HepG2 (cell line): ENCODE results near the gene CLRN2. TPM values are rescaled to one million over a fixed set of nuclear protein-coding genes. Genes with fewer than 3 reads are reported as not detected.

Experiments
- ATAC-seq: fragments of 200-7000 bp; cut with Tn5 transposase; 3 replicates; pipeline ENCODE4 v1.9.1; 2020; ENCODE audit warnings: mild to moderate bottlenecking, moderate library complexity
- BruUV-seq: library from RNA; stranded (reverse); fragments of 400-500 nt; replicated peaks from 2 replicates; lab custom pipeline; 2021; lab: Mats Ljungman, UMichigan
- CTCF ChIA-PET: fragments of 300-600 bp; formaldehyde crosslinking; extraction: SDS; loops from one replicate; lab custom pipeline; 2021; ENCODE audit warnings: low total read pairs, inconsistent platforms, low intra/inter-chr PET ratio; lab: Yijun Ruan, JAX
- POLR2A ChIA-PET: fragments of 350-600 bp; sonication (Branson Sonifier 250); formaldehyde crosslinking; loops from one replicate; lab custom pipeline; 2020; ENCODE audit warnings: antibody characterized with exemption, inconsistent platforms; lab: Yijun Ruan, JAX
- DNase-seq: peaks from one replicate; pipeline ENCODE4 v3.0.0-alpha.2; 2015; ENCODE audit warnings: low spot score
- FAIRE-seq: peaks from 3 replicates; lab custom pipeline; 2011; peaks lifted over from hg19 to GRCh38; lab: Jason Lieb, UNC
- H2AFZ ChIP-seq: one replicate; pipeline ENCODE4 v1.6.1; 2011; ENCODE audit warnings: low read length, inconsistent platforms
- H3K27ac ChIP-seq: fragments of 300-600 bp; 3 replicates; pipeline ENCODE4 v1.8.0; 2011; ENCODE audit warnings: mixed run types, mild to moderate bottlenecking, mixed read lengths, low read length, inconsistent platforms; ENCODE audit not compliant: insufficient read depth; ENCODE audit errors: extremely low read length
- H3K27me3 ChIP-seq, 2 experiments: fragments of 200-600 bp in 1 of 2; 2 replicates in 1 of 2; 3 replicates in 1 of 2; pipeline versions ENCODE4 v1.6.0 to v1.8.0; 2011; ENCODE audit warnings: low read length in 2 of 2, mild to moderate bottlenecking in 2 of 2, moderate library complexity in 2 of 2, inconsistent platforms in 1 of 2; ENCODE audit not compliant: insufficient read depth in 2 of 2, control insufficient read depth in 1 of 2
- H3K36me3 ChIP-seq, 2 experiments: fragments of 200-600 bp in 1 of 2; replicated peaks in 1 of 2; 2 replicates in 1 of 2; 3 replicates in 1 of 2; pipeline versions ENCODE4 v1.5.1 to v1.8.0; 2011; ENCODE audit warnings: low read length in 2 of 2, inconsistent platforms in 1 of 2; ENCODE audit not compliant: insufficient read depth in 2 of 2, control insufficient read depth in 1 of 2
- H3K4me1 ChIP-seq: 2 replicates; pipeline ENCODE4 v1.5.1; 2012; ENCODE audit warnings: low read length, inconsistent platforms; ENCODE audit not compliant: insufficient read depth
- H3K4me2 ChIP-seq: 2 replicates; pipeline ENCODE4 v1.6.0; 2011; ENCODE audit warnings: low read depth, low read length, inconsistent platforms
- H3K4me3 ChIP-seq, 3 experiments: fragments of 200-600 bp in 1 of 3; sonication (generic), shearing (Covaris generic) in 1 of 3; replicated peaks in 1 of 3; 2 replicates each; pipeline ENCODE4 v1.5.1; 2011 to 2016; ENCODE audit warnings: low read length in 3 of 3, inconsistent platforms in 2 of 3, low read depth in 2 of 3, mild to moderate bottlenecking in 2 of 3, control low read depth in 1 of 3, mixed read lengths in 1 of 3; ENCODE audit not compliant: insufficient read depth in 1 of 3
- H3K79me2 ChIP-seq: one replicate; pipeline ENCODE4 v1.6.1; 2011; ENCODE audit warnings: low read length, inconsistent platforms; ENCODE audit not compliant: insufficient read depth
- H3K9ac ChIP-seq: 2 replicates; pipeline ENCODE4 v1.6.0; 2011; ENCODE audit warnings: mild to moderate bottlenecking, low read depth, low read length, inconsistent platforms; ENCODE audit not compliant: insufficient read depth
- H3K9me3 ChIP-seq: 2 replicates; pipeline ENCODE4 v1.5.1; 2012; ENCODE audit warnings: mild to moderate bottlenecking, low read length
- H4K20me1 ChIP-seq: 2 replicates; pipeline ENCODE4 v1.6.0; 2011; ENCODE audit warnings: inconsistent platforms, mild to moderate bottlenecking, low read length, moderate library complexity; ENCODE audit not compliant: insufficient read depth
- ATAD3A ChIP-seq: sonication (generic); formaldehyde crosslinking; IDR thresholded peaks from 2 replicates; pipeline ENCODE4 v1.4.0; 2020; ENCODE audit warnings: missing genetic modification reagents
- ATM ChIP-seq: fragments of 450-650 bp; IDR thresholded peaks from 2 replicates; pipeline ENCODE4 v1.7.1; 2017; ENCODE audit warnings: mild to moderate bottlenecking, borderline replicate concordance
- EP300 ChIP-seq, 3 experiments: sonication (generic) in 1 of 3; formaldehyde crosslinking in 1 of 3; IDR thresholded peaks; 2 replicates each; pipeline versions ENCODE4 v1.5.1 to v1.6.1; 2011 to 2020; ENCODE audit warnings: low read depth in 2 of 3, low read length in 2 of 3, borderline replicate concordance in 1 of 3, improper control_type of control experiment in 1 of 3, mild to moderate bottlenecking in 1 of 3, missing genetic modification reagents in 1 of 3, moderate library complexity in 1 of 3
- IRF2 ChIP-seq: IDR thresholded peaks from 2 replicates; pipeline ENCODE4 v1.6.1; 2018; ENCODE audit warnings: missing genetic modification reagents, missing compliant biosample characterization
- KAT7 ChIP-seq: IDR thresholded peaks from 2 replicates; pipeline ENCODE4 v1.6.1; 2018; ENCODE audit warnings: borderline replicate concordance, missing compliant biosample characterization
- KLF6 ChIP-seq: IDR thresholded peaks from 2 replicates; pipeline ENCODE4 v1.8.0; 2016; ENCODE audit warnings: missing biosample characterization, missing genetic modification reagents
- MAFF ChIP-seq: IDR thresholded peaks from 2 replicates; pipeline ENCODE4 v1.6.1; 2011; ENCODE audit warnings: low read depth, low read length, improper control_type of control experiment
- MAFK ChIP-seq, 2 experiments: IDR thresholded peaks in 1 of 2; conservative IDR thresholded peaks in 1 of 2; 2 replicates each; pipeline ENCODE4 v1.6.1; 2011; ENCODE audit warnings: improper control_type of control experiment in 2 of 2, low read length in 2 of 2
- MBNL3 ChIP-seq: fragments of 250-450 bp; sonication (Bioruptor Pico); conservative IDR thresholded peaks from 2 replicates; pipeline ENCODE4 v1.8.0; 2022; ENCODE audit warnings: mild to moderate bottlenecking, inconsistent platforms
- NFATC3 ChIP-seq: sonication (generic); formaldehyde crosslinking; IDR thresholded peaks from 2 replicates; pipeline ENCODE4 v1.5.1; 2020; ENCODE audit warnings: mild to moderate bottlenecking, missing genetic modification reagents
- PHF8 ChIP-seq: sonication (generic); formaldehyde crosslinking; IDR thresholded peaks from 2 replicates; pipeline ENCODE4 v1.5.0; 2020; ENCODE audit warnings: missing genetic modification reagents
- POLR2AphosphoS2 ChIP-seq: IDR thresholded peaks from 2 replicates; pipeline ENCODE4 v1.6.1; 2011; ENCODE audit warnings: low read depth, low read length, improper control_type of control experiment
- REL ChIP-seq: sonication (generic); formaldehyde crosslinking; conservative IDR thresholded peaks from 2 replicates; pipeline ENCODE4 v1.8.0; 2022; ENCODE audit warnings: mild to moderate bottlenecking, missing genetic modification reagents, moderate library complexity
- SAFB2 ChIP-seq: sonication (generic); formaldehyde crosslinking; IDR thresholded peaks from 2 replicates; pipeline ENCODE4 v1.5.1; 2020; ENCODE audit warnings: missing genetic modification reagents, low read depth, mild to moderate bottlenecking, borderline replicate concordance
- SALL1 ChIP-seq: sonication (generic); formaldehyde crosslinking; IDR thresholded peaks from 2 replicates; pipeline ENCODE4 v1.8.0; 2022; ENCODE audit warnings: mild to moderate bottlenecking, missing genetic modification reagents
- SRY ChIP-seq: sonication (generic); formaldehyde crosslinking; IDR thresholded peaks from 2 replicates; pipeline ENCODE4 v1.8.0; 2022; ENCODE audit warnings: mild to moderate bottlenecking, missing genetic modification reagents
- ZIK1 ChIP-seq: sonication (generic); formaldehyde crosslinking; IDR thresholded peaks from 2 replicates; pipeline ENCODE4 v1.5.0; 2020; ENCODE audit warnings: mild to moderate bottlenecking, low read depth, missing genetic modification reagents, borderline replicate concordance
- ZNF17 ChIP-seq: sonication (generic); formaldehyde crosslinking; IDR thresholded peaks from 2 replicates; pipeline ENCODE4 v1.5.0; 2020; ENCODE audit warnings: mild to moderate bottlenecking, missing genetic modification reagents
- ZNF3 ChIP-seq: IDR thresholded peaks from 2 replicates; pipeline ENCODE4 v1.7.0; 2017; ENCODE audit warnings: inconsistent platforms
- ZNF383 ChIP-seq: sonication (generic); formaldehyde crosslinking; IDR thresholded peaks from 2 replicates; pipeline ENCODE4 v1.4.0; 2020; ENCODE audit warnings: missing genetic modification reagents, mild to moderate bottlenecking, borderline replicate concordance
- ZNF556 ChIP-seq: sonication (generic); formaldehyde crosslinking; IDR thresholded peaks from 2 replicates; pipeline ENCODE4 v1.4.0; 2020; ENCODE audit warnings: mild to moderate bottlenecking, missing genetic modification reagents, borderline replicate concordance
- ZNF644 ChIP-seq: IDR thresholded peaks from 2 replicates; pipeline ENCODE4 v1.6.1; 2016; ENCODE audit warnings: low read depth
- WGBS: methylation state at CpG from one replicate; pipeline ENCODE4 v1.1.6; 2017; ENCODE audit warnings: low lambda C conversion rate; 5-methylcytosine and 5-hydroxymethylcytosine counted together
- in situ Hi-C: cut with HindIII; loops from 2 replicates; pipeline ENCODE4 v1.10.0; 2017; ENCODE audit warnings: low pct_unique_long_range_greater_than_20kb; ENCODE audit not compliant: extremely low pct_ligation_motif_present
- intact Hi-C: fragments of 100-400 bp; cut with micrococcal nuclease; formaldehyde crosslinking; loops from one replicate; pipeline ENCODE4 v1.10.0; 2022; ENCODE audit not compliant: unreplicated experiment
- polyA plus RNA-seq, 8 experiments: library from polyadenylated mRNA; depleted of rRNA in 3 of 8; stranded (reverse) in 7 of 8; unstranded in 1 of 8; fragments of >200 nt; fragmentation: Illumina TruSeq in 4 of 8; extraction: Trizol in 4 of 8; gene quantifications; 2 replicates each; pipeline versions ENCODE4 v1.2.1 to v1.2.3, GENCODE V29; 2011 to 2016; ENCODE audit warnings: low read depth in 4 of 8, missing spikeins in 1 of 8, mixed read lengths in 1 of 8; ENCODE audit not compliant: insufficient read depth in 1 of 8
- total RNA-seq, 5 experiments: library from RNA; depleted of rRNA; stranded (reverse); fragments of >200 nt; fragmentation: Illumina TruSeq; extraction: Trizol; gene quantifications; 2 replicates each; pipeline ENCODE4 v1.2.3, GENCODE V29; 2016; ENCODE audit warnings: low read depth in 1 of 5
- TF ChIP-seq, protein P1 (sequence below): sonication (generic); formaldehyde crosslinking; conservative IDR thresholded peaks from 2 replicates; pipeline ENCODE4 v1.4.0; 2020; ENCODE audit warnings: missing genetic modification reagents
- TF ChIP-seq, protein P2 (sequence below): sonication (generic); formaldehyde crosslinking; IDR thresholded peaks from 2 replicates; pipeline ENCODE4 v1.9.0; 2022; ENCODE audit warnings: low read depth, missing genetic modification reagents

The CLRN2 gene
- total and polyA plus RNA-seq, 2 of the 13 experiments (the other 11 are each of a cell fraction or from before 2014, with no cell fraction given) = not detected

DNA sequence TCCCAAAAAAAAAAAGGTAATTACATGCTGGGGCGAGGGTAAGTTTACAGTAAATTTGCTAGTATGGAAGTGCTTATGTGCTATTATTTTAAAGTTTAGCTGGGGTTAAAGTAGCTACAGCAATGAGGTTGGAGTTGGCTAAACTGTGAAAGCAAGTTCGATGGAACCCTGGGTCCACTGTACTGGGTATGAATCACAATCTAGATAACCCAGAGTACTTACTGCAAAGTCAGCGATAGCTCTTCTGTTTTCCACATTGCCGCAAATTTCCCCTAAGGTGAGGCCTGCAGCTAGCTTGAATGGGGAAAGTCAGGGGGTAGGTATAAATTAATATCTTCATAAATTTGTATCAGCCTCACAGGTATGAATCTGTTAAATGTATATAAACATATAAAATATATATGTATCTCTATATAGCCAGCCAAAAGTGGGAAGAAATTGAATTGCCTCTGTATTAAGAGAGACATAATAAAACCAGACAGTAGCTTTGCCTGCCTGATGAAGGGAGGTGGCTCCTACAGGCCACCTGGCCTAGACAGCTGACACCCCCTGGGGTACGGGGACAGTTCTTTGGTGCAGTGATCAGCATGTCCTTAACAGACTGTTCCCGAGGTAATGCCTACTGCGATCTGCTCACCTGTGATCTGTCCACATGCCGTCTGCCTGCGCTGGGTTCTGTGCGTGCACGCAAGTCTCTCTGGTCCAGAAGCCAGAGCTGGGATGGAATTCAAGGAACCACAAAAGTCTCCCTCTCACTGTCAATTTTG is 30.6 kb downstream of the CLRN2 start:
- Histone ChIP-seq H3K9ac (peak overlapping the region; percentile 44; the same call in 1 of the 2 replicates), H3K36me3 (no peaks in the 10 kb centered on the region), H3K79me2 (no peaks in the 10 kb centered on the region), H3K27me3 (no peaks in the 10 kb centered on the region), H3K4me3 (no peak overlapping the region), H4K20me1 (no peaks in the 10 kb centered on the region), H3K4me1 (peaks cover 55% of the 10 kb centered on the region), H3K9me3 (no peaks in the 10 kb centered on the region), H3K4me2 (no peak overlapping the region), H3K27ac (peak overlapping the region; percentile 78), H2AFZ (no peak overlapping the region)
- no peak for DNase-seq
- ChIA-PET POLR2A (interaction anchor here (0.6 to 3.1 kb wide), 2 partner anchors 14 to 31 kb away, joined by 3 to 19 read pairs; partner anchors contain the start of gene LAP3), CTCF (no interaction called here)
- 73% methylated on average over 8 of the region's 11 CpGs for WGBS
- no peak for FAIRE-seq
- intact Hi-C loops = loop anchor here (2.0 kb wide), 1 partner anchor 33 kb away; the partner anchor contains the start of gene QDPR
- BruUV-seq = no TSS peak
- ATAC-seq = no peak
- in situ Hi-C loops = no loop called here
- TF ChIP-seq ZNF556 (CRISPR knock-in tag) (no peak), REL (CRISPR knock-in tag) (no peak), MBNL3 (CRISPR knock-in tag) (no peak), KLF6 (CRISPR knock-in tag) (no peak), KAT7 (CRISPR knock-in tag) (no peak), MAFK (conservative IDR thresholded peaks at IDR 0.05 in 1 of 2, IDR thresholded peaks at IDR 0.05 in 1 of 2; ENCODE audit: low read length in 2 of 2) (peak; percentile 39 to 52; a peak in 3 of 4 replicates), EP300 (IDR thresholded peaks at IDR 0.05; ENCODE audit: low read depth in 2 of 2, low read length in 2 of 2) (no peak), EP300 (CRISPR knock-in tag; IDR thresholded peaks at IDR 0.05; ENCODE audit: borderline replicate concordance) (no peak), PHF8 (CRISPR knock-in tag) (no peak), NFATC3 (CRISPR knock-in tag) (no peak), SRY (no peak), ZNF17 (no peak), SAFB2 (CRISPR knock-in tag) (no peak), SALL1 (CRISPR knock-in tag) (no peak), MAFF (peak; percentile 42; the same call in 1 of the 2 replicates), IRF2 (no peak), ZIK1 (no peak), ZNF383 (no peak), ATM (no peak), ZNF644 (CRISPR knock-in tag) (no peak), POLR2AphosphoS2 (no peak), ZNF3 (CRISPR knock-in tag) (no peak), ATAD3A (no peak)
- TF ChIP-seq, protein P1, sequence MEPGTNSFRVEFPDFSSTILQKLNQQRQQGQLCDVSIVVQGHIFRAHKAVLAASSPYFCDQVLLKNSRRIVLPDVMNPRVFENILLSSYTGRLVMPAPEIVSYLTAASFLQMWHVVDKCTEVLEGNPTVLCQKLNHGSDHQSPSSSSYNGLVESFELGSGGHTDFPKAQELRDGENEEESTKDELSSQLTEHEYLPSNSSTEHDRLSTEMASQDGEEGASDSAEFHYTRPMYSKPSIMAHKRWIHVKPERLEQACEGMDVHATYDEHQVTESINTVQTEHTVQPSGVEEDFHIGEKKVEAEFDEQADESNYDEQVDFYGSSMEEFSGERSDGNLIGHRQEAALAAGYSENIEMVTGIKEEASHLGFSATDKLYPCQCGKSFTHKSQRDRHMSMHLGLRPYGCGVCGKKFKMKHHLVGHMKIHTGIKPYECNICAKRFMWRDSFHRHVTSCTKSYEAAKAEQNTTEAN (CRISPR knock-in tag) = no peak
- TF ChIP-seq, protein P2, sequence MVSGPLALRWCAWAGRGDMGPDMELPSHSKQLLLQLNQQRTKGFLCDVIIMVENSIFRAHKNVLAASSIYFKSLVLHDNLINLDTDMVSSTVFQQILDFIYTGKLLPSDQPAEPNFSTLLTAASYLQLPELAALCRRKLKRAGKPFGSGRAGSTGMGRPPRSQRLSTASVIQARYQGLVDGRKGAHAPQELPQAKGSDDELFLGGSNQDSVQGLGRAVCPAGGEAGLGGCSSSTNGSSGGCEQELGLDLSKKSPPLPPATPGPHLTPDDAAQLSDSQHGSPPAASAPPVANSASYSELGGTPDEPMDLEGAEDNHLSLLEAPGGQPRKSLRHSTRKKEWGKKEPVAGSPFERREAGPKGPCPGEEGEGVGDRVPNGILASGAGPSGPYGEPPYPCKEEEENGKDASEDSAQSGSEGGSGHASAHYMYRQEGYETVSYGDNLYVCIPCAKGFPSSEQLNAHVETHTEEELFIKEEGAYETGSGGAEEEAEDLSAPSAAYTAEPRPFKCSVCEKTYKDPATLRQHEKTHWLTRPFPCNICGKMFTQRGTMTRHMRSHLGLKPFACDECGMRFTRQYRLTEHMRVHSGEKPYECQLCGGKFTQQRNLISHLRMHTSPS (CRISPR knock-in tag) = no peak
